HFF-Myc (cell line): ENCODE results near the gene PAX2.

Experiments used
- DNase-seq: peaks from one replicate; pipeline ENCODE4 v3.0.0-alpha.2; 2011; ENCODE audit warnings: low read depth; ENCODE audit errors: extremely low read depth
- H3K4me3 ChIP-seq: replicated peaks from 2 replicates; pipeline ENCODE4 v1.5.1; 2011; ENCODE audit warnings: low read depth, mild to moderate bottlenecking, control low read depth, low read length
- CTCF ChIP-seq: IDR thresholded peaks from 2 replicates; pipeline ENCODE4 v1.5.1; 2012; ENCODE audit warnings: mild to moderate bottlenecking, low read depth, low read length, control low read depth; ENCODE audit errors: missing control alignments

The PAX2 gene

GRCh38 chr10:100781145-100781665 is 35.8 kb downstream of the PAX2 start:
- no peak overlapping the region for H3K4me3 ChIP-seq
- TF ChIP-seq CTCF = no peak
- DNase-seq = no peak

- TF ChIP-seq CTCF = no peak
- no peak overlapping the region for H3K4me3 ChIP-seq
- DNase-seq = no peak
Measured at GRCh38 chr10:100782461-100783244, 37.3 kb downstream of the PAX2 start.

GRCh38 chr10:100784126-100784525 is 38.7 kb downstream of the PAX2 start:
- no peak for DNase-seq
- no peak overlapping the region for H3K4me3 ChIP-seq
- TF ChIP-seq CTCF = no peak

GRCh38 chr10:100786591-100786990 is 41.2 kb downstream of the PAX2 start:
- H3K4me3 ChIP-seq = no peak overlapping the region
- TF ChIP-seq CTCF = no peak
- DNase-seq = no peak

- no peak overlapping the region for H3K4me3 ChIP-seq
- no peak for DNase-seq
- no peak for TF ChIP-seq CTCF
Measured at GRCh38 chr10:100788002-100788903, 42.9 kb downstream of the PAX2 start.

GRCh38 chr10:100790761-100791208 is 45.4 kb downstream of the PAX2 start:
- H3K4me3 ChIP-seq = no peak overlapping the region
- no peak for TF ChIP-seq CTCF
- DNase-seq = no peak
